ENCODE results near the gene DPP7.

DNA sequence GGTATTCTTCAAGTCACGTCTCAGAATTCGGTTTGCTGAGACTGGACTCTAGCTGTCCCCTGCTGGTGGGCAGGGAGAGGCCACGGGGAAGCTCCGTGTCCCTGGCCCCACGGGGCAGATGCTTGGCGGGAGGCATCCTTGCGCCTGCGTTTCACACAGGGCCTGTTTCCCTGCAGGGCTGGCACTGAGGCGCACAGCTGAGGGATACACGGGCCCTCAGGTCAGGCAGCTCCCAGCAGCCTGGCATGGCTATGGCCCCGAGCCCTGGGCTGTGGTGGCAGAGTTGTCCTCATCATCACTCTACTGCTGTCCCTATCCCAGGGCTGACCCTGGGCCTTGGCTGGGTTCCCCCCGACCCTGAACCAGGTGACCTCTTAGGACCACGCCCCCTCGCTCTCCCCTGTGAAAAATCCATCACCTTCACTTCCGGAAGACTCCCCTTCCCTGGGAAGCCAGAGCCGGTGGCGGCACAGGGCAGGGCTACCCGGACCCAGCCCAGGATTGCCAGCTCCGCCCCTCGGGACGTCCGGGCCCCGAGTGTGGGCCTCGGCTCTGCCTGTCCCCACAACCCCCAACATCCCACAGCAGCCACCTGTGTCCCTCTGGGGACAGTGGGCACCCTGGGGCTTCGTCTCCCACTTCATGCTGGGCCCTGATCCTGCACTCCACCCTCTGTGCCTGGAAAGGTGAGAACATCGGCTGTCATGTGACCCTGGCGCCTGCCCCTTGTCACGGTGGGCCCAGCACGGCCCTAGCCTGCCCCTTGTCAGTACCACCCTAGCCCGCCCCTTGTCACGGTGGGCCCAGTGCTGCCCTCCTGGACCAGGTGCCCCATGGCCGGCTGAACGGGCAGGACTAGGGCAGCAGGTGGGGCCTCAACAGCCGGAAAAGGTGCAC is 5.0 kb downstream of the DPP7 start:
- no peak for TF ChIP-seq EP300 (IDR thresholded peaks at IDR 0.05; ENCODE audit: borderline replicate concordance)
- TF ChIP-seq, protein P1, sequence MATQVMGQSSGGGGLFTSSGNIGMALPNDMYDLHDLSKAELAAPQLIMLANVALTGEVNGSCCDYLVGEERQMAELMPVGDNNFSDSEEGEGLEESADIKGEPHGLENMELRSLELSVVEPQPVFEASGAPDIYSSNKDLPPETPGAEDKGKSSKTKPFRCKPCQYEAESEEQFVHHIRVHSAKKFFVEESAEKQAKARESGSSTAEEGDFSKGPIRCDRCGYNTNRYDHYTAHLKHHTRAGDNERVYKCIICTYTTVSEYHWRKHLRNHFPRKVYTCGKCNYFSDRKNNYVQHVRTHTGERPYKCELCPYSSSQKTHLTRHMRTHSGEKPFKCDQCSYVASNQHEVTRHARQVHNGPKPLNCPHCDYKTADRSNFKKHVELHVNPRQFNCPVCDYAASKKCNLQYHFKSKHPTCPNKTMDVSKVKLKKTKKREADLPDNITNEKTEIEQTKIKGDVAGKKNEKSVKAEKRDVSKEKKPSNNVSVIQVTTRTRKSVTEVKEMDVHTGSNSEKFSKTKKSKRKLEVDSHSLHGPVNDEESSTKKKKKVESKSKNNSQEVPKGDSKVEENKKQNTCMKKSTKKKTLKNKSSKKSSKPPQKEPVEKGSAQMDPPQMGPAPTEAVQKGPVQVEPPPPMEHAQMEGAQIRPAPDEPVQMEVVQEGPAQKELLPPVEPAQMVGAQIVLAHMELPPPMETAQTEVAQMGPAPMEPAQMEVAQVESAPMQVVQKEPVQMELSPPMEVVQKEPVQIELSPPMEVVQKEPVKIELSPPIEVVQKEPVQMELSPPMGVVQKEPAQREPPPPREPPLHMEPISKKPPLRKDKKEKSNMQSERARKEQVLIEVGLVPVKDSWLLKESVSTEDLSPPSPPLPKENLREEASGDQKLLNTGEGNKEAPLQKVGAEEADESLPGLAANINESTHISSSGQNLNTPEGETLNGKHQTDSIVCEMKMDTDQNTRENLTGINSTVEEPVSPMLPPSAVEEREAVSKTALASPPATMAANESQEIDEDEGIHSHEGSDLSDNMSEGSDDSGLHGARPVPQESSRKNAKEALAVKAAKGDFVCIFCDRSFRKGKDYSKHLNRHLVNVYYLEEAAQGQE (IDR thresholded peaks at IDR 0.05; ENCODE audit: low read depth): no peak
- TF ChIP-seq TEAD4 (IDR thresholded peaks at IDR 0.05): no peak
- TF ChIP-seq TAF1 (IDR thresholded peaks at IDR 0.05; ENCODE audit: low read depth): no peak
- no peak for TF ChIP-seq ZBTB7A (IDR thresholded peaks at IDR 0.05; ENCODE audit: low read depth)
- no peak for TF ChIP-seq NFIC (IDR thresholded peaks at IDR 0.05)
- TF ChIP-seq YY1 (IDR thresholded peaks at IDR 0.05; ENCODE audit: low read depth): no peak
- no peak for TF ChIP-seq CREB1 (IDR thresholded peaks at IDR 0.05; ENCODE audit: low read depth)
- TF ChIP-seq, protein P2, sequence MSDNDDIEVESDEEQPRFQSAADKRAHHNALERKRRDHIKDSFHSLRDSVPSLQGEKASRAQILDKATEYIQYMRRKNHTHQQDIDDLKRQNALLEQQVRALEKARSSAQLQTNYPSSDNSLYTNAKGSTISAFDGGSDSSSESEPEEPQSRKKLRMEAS (IDR thresholded peaks at IDR 0.05): no peak
- no peak for TF ChIP-seq RAD21 (IDR thresholded peaks at IDR 0.05; ENCODE audit: low read depth)
- no peak for TF ChIP-seq TCF12 (IDR thresholded peaks at IDR 0.05; ENCODE audit: low read depth)
- no peak for TF ChIP-seq CEBPB (IDR thresholded peaks at IDR 0.05)
- TF ChIP-seq FOXM1 (IDR thresholded peaks at IDR 0.05; ENCODE audit: borderline replicate concordance, low read depth): no peak
